Central memory CD8-positive, alpha-beta T cell (primary cell): ENCODE measurements around the gene STMP1.

Experiments
- ATAC-seq: fragments of 150-1000 bp; cut with Tn5 transposase; replicated peaks from 2 replicates; pipeline ENCODE4 v1.10.0; 2022; ENCODE audit warnings: mild to moderate bottlenecking, moderate FRiP score, moderate number of reproducible peaks; ENCODE audit not compliant: poor library complexity, severe bottlenecking; ENCODE audit errors: extremely low read depth
- DNase-seq, 2 donors: peaks; one replicate each; pipeline ENCODE4 v3.0.0; 2021; ENCODE audit warnings: low spot score in 2 of 2
- H3K27ac Mint-ChIP-seq: one replicate; pipeline ENCODE4 v1.8.0; 2022; ENCODE audit warnings: low read depth, mild to moderate bottlenecking, moderate library complexity, mixed read lengths
- H3K27me3 Mint-ChIP-seq: one replicate; pipeline ENCODE4 v1.8.0; 2022; ENCODE audit warnings: mixed read lengths
- H3K36me3 Mint-ChIP-seq: one replicate; pipeline ENCODE4 v1.8.0; 2022; ENCODE audit warnings: mild to moderate bottlenecking, moderate library complexity, mixed read lengths; ENCODE audit not compliant: insufficient read depth
- H3K4me1 Mint-ChIP-seq: one replicate; pipeline ENCODE4 v1.8.0; 2022; ENCODE audit warnings: mixed read lengths
- H3K4me3 Mint-ChIP-seq: one replicate; pipeline ENCODE4 v1.8.0; 2022; ENCODE audit warnings: mild to moderate bottlenecking, moderate library complexity, mixed read lengths
- H3K9me3 Mint-ChIP-seq: one replicate; pipeline ENCODE4 v1.8.0; 2022; ENCODE audit warnings: mixed read lengths

The STMP1 gene

DNA sequence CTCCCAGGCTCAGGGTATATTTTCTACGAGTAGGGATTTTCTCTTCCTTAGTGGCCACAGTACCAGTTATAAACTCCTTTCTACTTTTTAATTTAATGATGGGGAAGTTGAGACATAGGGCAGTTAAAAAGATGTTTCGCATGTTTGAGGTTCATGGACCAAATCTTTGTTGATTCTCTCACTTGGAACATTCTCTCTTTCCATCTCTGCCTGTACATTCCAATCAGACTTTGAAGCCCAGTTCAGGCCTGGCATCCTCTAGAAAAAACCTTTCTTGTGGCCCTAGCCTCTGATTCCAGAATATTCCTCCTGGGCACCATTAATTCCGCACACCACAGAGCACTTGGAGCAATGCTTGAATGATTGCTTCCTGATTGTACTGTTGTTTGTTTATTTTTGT, 47.2 kb downstream of the STMP1 start:
- Mint-ChIP-seq H3K27ac (no peak overlapping the region), H3K4me1 (peaks cover 5% of the 10 kb centered on the region), H3K4me3 (no peak overlapping the region), H3K9me3 (no peaks in the 10 kb centered on the region), H3K27me3 (no peaks in the 10 kb centered on the region), H3K36me3 (peaks cover 1% of the 10 kb centered on the region)
- DNase-seq (no peak), ATAC-seq (no peak)

DNA sequence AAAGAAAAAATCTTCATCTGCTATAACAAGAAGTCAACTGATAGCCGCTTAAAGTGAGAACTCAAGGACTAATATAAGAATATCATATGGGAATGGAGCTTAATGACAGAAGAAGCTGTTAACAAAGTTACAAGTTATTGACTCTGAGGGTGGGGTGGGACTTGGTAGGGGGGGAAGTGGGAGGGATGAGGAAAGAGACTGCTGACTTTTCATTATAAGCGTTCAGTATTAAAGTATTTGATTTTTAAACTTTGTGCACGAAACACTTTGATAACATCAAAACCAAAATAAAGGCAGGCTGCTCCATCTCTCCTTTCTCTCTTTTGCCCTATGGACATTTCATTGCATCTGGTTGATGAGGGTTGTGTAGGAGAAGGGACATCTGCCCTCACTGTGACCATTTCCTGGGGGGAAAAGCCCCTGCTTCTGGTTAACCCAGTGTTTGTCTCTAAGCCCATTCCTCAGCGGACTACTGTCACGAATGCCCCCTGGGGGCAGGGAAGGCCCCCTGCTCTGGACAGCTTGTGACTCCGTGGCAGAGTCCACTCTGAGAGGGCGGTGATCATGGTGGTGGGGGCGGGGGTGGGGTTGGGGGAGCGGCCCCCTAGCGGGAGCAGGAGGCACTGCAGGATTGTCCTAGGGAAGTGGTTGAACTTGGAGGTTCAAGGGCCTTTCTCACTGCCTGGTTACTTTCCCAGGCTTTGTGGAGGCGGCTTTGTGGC, 48.3 kb downstream of the STMP1 start:
- ATAC-seq (no peak), DNase-seq (no peak)
- Mint-ChIP-seq H3K27ac (no peak overlapping the region), H3K27me3 (no peaks in the 10 kb centered on the region), H3K9me3 (no peaks in the 10 kb centered on the region), H3K36me3 (peaks cover 1% of the 10 kb centered on the region), H3K4me1 (peaks cover 3% of the 10 kb centered on the region), H3K4me3 (no peak overlapping the region)

DNA sequence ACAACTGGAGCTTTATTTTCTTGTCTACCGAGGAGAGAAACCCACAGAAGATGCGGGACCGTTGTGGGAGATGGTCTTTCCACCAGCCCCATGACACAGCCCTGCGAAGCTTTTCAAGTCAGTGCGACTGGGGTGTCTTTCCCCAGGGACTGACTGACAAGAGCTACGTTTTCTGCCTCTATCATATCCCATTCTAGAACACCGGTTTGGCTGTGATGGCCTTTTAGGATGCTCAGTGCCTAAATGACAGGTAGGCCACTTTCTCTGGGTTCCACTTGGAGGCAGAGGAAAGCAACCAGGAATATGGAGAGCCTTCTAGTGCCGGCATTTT, 48.8 kb downstream of the STMP1 start:
- ATAC-seq, result no peak
- Mint-ChIP-seq H3K27ac (no peak overlapping the region), H3K36me3 (peaks cover 1% of the 10 kb centered on the region), H3K4me1 (no peaks in the 10 kb centered on the region), H3K9me3 (no peaks in the 10 kb centered on the region), H3K27me3 (no peaks in the 10 kb centered on the region), H3K4me3 (no peak overlapping the region)
- no peak for DNase-seq

DNA sequence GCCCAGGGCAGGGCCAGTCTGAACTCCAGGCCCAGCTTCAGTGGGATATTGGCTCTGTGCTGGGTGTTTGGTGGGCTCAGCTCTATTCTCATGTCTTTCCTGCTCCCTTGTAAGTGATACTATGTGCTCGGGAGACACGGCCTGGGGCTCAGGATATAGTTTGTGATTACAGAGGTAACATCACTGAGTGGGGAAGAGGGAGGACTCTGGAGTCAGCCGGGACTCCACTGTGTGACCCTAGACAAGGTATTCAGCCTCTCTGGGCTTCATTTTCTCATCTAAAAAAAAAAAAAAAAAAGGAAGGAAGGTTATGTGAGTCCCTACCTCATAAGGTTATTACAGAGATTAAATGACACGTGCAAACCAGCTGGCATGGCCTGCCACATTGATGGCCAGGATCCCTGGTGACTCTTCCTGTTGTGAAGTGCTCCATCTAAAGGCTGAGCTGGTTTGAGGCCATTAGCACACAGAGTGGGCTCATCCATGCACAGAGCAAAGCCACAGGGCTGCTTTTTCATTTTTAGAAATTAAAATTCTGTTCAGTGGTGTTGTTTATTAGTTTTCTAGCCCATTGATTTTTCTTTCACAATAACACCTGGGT, 50.0 kb downstream of the STMP1 start:
- no peaks in the 10 kb centered on the region for H3K9me3 Mint-ChIP-seq

DNA sequence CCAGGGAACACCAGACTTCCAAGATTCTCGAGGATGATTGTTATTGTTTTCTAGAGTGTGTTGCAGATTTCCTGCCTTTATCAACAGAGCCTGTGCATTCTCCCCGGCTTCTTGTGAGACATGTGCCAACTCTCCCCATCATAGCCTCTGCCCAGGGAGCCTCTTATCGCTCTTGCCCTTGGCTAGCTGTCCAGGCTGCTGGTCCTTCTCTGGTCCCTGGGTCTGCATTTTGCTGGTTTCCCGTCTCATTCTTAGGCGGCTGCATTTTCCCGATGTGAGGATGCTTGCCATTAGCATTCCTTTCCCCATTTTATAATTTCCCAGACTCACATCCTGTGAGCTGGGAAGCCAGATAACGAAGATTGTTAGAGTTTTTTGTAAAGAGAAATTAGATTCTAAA, 50.5 kb downstream of the STMP1 start:
- H3K4me3 Mint-ChIP-seq, result no peak overlapping the region
- H3K36me3 Mint-ChIP-seq, result no peaks in the 10 kb centered on the region
- H3K27ac Mint-ChIP-seq, result no peak overlapping the region
- no peaks in the 10 kb centered on the region for H3K9me3 Mint-ChIP-seq
- H3K27me3 Mint-ChIP-seq, result no peaks in the 10 kb centered on the region
- DNase-seq (no peak), ATAC-seq (no peak)
- H3K4me1 Mint-ChIP-seq, result no peaks in the 10 kb centered on the region

More for the DNA sequence above, 50.0 kb downstream of the STMP1 start:
- Mint-ChIP-seq H3K27ac (no peak overlapping the region), H3K27me3 (no peaks in the 10 kb centered on the region), H3K36me3 (no peaks in the 10 kb centered on the region), H3K4me1 (no peaks in the 10 kb centered on the region), H3K4me3 (no peak overlapping the region)
- DNase-seq, result no peak
- no peak for ATAC-seq

DNA sequence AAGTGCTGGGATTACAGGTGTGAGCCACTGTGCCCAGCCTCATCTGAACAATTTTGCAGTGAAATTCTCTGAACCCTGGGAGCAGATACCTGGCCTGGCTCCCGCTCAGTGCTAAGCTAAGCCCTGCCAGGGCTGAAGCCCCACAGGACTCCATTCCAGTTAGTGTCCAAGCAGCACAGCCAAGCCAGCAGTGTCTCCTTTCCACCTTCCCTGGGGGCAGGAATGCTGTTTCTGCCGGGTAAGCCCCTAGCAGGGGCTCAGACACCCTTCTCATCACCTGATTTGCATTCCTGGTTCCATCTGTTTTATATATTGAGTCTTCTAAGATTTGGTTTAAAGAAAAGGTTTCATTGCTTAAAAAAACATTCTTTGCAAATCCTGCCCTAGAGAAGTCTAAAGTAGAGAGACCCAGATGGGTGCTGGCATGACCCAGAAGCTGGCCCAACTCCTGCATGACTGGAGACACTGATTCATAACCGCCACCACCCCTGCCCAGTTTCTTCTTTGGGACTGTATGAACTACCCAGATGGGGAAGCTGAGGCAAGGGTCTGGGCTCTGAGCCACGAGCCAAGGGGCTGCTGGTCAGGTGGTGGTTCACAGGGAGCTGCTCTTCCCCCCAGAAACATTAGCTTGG, 51.6 kb downstream of the STMP1 start:
- DNase-seq (no peak), ATAC-seq (no peak)
- no peaks in the 10 kb centered on the region for H3K36me3 Mint-ChIP-seq
- no peak overlapping the region for H3K27ac Mint-ChIP-seq
- no peaks in the 10 kb centered on the region for H3K9me3 Mint-ChIP-seq
- H3K4me1 Mint-ChIP-seq, result no peaks in the 10 kb centered on the region
- no peak overlapping the region for H3K4me3 Mint-ChIP-seq
- no peaks in the 10 kb centered on the region for H3K27me3 Mint-ChIP-seq

DNA sequence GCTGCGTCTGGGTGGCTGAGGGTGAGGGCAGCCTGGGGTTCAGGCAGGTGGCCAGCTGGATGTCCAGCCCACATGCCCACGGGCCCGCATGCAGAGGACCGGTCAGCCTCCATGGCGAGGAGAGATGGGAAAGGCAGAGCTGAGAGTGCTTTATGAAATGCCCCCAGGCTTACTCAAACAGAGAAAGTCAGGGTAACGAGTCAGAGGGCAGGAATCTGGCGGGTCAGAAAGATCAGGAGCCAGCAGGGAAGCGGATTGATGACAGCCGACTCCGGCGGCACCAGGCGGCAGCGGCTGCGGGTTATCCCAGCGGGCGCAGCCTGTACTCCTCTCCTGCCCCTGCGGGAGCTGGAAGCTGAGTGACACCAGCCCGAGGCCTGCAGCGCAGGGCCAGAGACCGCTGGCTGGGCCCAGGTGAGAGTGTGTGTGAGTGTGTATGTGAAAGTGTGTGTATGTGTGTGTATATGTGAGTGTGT, 52.3 kb downstream of the STMP1 start:
- Mint-ChIP-seq H3K27ac (no peak overlapping the region), H3K36me3 (no peaks in the 10 kb centered on the region), H3K9me3 (no peaks in the 10 kb centered on the region), H3K4me3 (no peak overlapping the region), H3K4me1 (no peaks in the 10 kb centered on the region), H3K27me3 (no peaks in the 10 kb centered on the region)
- DNase-seq (no peak), ATAC-seq (no peak)

DNA sequence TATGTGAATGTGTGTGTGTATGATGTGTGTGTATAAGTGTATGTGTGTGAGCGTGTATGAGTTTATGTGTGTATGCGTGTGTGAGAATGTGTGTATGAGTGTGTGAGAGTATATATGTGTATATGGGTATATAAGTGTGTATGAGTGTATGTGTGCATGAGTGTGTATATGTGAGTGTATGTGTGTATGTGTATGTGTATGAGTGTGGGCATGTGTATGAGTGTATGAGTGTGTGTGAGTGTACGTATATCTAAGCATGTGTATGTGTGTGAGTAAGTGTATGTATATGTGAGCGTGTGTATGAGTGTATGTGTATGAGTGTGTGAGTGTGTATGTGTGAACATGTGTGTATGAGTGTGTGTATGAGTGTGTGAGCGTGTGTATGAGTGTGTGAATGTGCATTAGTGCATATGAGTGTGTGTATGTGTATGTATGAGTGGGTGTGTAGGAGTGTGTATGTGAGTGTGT, 52.8 kb downstream of the STMP1 start:
- DNase-seq (no peak), ATAC-seq (no peak)
- Mint-ChIP-seq H3K9me3 (no peaks in the 10 kb centered on the region), H3K4me1 (no peaks in the 10 kb centered on the region), H3K36me3 (no peaks in the 10 kb centered on the region), H3K4me3 (no peak overlapping the region), H3K27me3 (no peaks in the 10 kb centered on the region), H3K27ac (no peak overlapping the region)

DNA sequence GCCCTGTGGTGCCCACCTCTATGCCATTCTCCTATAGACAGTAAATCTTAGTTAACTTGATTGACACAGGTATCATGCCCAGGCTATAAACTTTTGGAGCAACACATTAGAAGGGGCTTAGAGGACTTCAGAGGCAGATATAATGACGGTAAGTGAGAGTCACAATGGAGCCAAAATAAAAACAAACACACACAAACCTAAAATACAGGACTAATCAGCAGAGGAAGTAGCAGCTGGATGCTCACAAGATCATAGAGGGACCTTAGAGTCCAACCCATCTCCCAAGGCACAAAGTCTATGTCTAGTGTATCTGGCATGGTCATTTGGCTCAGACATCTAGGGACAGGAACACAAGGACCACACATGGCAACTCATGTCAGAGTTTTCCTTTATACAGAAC, 53.4 kb downstream of the STMP1 start:
- H3K4me3 Mint-ChIP-seq, result no peak overlapping the region

DNA sequence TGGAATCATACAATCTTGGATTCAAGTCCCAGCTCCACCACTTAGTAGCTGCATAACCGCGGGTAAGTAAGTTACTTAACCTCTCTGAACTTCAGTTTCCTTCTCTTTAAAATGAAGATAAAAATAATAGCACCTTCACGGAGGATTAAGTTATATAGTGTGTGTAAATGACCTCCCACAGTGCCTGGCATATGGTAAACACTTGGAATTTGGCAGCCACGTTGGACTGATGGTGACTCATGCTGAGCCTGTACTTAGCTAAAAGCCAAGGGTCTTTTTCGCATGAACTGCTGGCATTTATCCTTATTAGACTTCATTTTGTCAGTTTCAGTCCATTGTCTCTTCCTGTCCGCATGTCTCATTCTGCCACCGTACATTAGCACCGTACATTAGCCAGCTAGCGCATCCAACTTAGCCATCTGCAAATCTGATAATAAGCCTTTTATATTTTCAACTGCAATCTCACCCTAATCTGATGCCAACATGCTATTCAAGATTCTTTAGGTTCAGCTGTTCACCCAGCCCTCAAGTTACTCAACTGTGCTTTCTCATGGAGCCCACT, 54.4 kb downstream of the STMP1 start:
- Mint-ChIP-seq H3K4me1 (no peaks in the 10 kb centered on the region), H3K27me3 (peaks cover 16% of the 10 kb centered on the region)
- no peak for DNase-seq

More for the DNA sequence above, 53.4 kb downstream of the STMP1 start:
- no peaks in the 10 kb centered on the region for H3K9me3 Mint-ChIP-seq
- peaks cover 5% of the 10 kb centered on the region for H3K27me3 Mint-ChIP-seq
- H3K27ac Mint-ChIP-seq, result no peak overlapping the region
- no peaks in the 10 kb centered on the region for H3K4me1 Mint-ChIP-seq
- ATAC-seq (no peak), DNase-seq (no peak)
- no peaks in the 10 kb centered on the region for H3K36me3 Mint-ChIP-seq

DNA sequence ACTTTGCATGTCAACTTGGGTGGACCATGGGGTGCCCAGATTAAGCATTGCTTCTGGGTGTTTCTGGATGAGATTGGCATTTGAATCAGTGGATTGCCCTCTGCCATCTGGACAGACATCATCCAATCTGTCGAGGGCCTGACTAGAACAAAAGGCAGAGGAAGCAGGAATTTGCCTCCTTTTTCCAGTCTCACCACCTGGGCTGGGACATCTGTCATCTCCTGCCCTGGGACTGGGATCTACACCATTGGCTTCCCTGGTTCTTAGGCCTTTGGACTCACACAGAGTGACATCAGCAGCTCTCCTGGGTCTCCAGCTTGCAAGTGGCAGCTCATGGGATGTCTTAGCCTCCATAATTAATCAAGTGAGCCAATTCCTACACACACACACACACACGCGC, 55.4 kb downstream of the STMP1 start:
- Mint-ChIP-seq H3K27ac (no peak overlapping the region), H3K9me3 (no peaks in the 10 kb centered on the region), H3K4me3 (no peak overlapping the region)

More for the DNA sequence above, 54.4 kb downstream of the STMP1 start:
- no peaks in the 10 kb centered on the region for H3K36me3 Mint-ChIP-seq
- no peak overlapping the region for H3K27ac Mint-ChIP-seq
- no peak for ATAC-seq
- no peak overlapping the region for H3K4me3 Mint-ChIP-seq
- H3K9me3 Mint-ChIP-seq, result no peaks in the 10 kb centered on the region

DNA sequence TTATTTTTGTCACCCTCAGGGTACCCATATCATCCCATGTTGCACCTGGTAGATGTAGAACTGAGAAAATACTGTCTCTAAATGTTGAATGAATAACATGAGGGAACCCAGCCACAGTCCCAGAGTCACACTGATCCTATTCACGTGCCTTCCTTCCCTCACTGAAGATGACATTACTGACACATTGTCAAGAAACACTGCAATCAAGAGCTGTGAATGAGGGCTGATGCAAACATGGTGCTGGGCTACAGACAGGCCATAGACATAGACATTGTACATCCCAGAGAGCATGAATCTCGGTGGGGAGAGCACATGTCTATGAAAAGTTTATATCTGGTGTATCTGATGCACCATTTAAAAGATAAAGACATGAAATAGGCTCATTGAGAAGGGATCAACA, 55.9 kb downstream of the STMP1 start:
- no peak for ATAC-seq
- Mint-ChIP-seq H3K4me1 (no peaks in the 10 kb centered on the region), H3K4me3 (no peak overlapping the region), H3K27me3 (peaks cover 23% of the 10 kb centered on the region), H3K9me3 (no peaks in the 10 kb centered on the region), H3K27ac (no peak overlapping the region), H3K36me3 (no peaks in the 10 kb centered on the region)
- no peak for DNase-seq

More for the DNA sequence above, 55.4 kb downstream of the STMP1 start:
- ATAC-seq (no peak), DNase-seq (no peak)
- Mint-ChIP-seq H3K4me1 (no peaks in the 10 kb centered on the region), H3K36me3 (no peaks in the 10 kb centered on the region), H3K27me3 (peaks cover 21% of the 10 kb centered on the region)
